Smooth muscle cell (in vitro differentiated cells): ENCODE measurements around the gene TMEM253. TPM values are rescaled to one million over a fixed set of nuclear protein-coding genes. Genes with fewer than 3 reads are reported as not detected.
A peak's percentile ranks its signal among the peaks of the same experiment; 100 is the strongest.

Experiments used
- DNase-seq: peaks from one replicate; lab custom pipeline; 2025; ENCODE audit not compliant: unreplicated experiment; lab: John Stamatoyannopoulos, UW
- H2AFZ ChIP-seq: fragments of 200-600 bp; sonication (generic); 2 replicates; pipeline ENCODE4 v1.6.0; 2016; ENCODE audit warnings: antibody characterized with exemption, low read depth, mild to moderate bottlenecking
- H3F3A ChIP-seq: fragments of 200-600 bp; sonication (generic); 2 replicates; pipeline ENCODE4 v1.6.0; 2017; ENCODE audit warnings: antibody characterized with exemption, low read depth
- H3K27ac ChIP-seq: fragments of 200-600 bp; sonication (generic); 2 replicates; pipeline ENCODE4 v1.5.1; 2016; ENCODE audit warnings: low read depth, mild to moderate bottlenecking
- H3K27me3 ChIP-seq: fragments of 200-600 bp; sonication (generic); 2 replicates; pipeline ENCODE4 v1.6.1; 2016; ENCODE audit warnings: low read depth, mild to moderate bottlenecking
- H3K36me3 ChIP-seq: fragments of 200-600 bp; sonication (generic); 2 replicates; pipeline ENCODE4 v1.5.1; 2016; ENCODE audit warnings: low read depth
- H3K4me1 ChIP-seq: fragments of 200-600 bp; sonication (generic); 2 replicates; pipeline ENCODE4 v1.5.1; 2016; ENCODE audit warnings: low read depth
- H3K4me2 ChIP-seq: fragments of 200-600 bp; sonication (generic); 2 replicates; pipeline ENCODE4 v1.6.0; 2016; ENCODE audit warnings: mild to moderate bottlenecking
- H3K4me3 ChIP-seq: fragments of 200-600 bp; sonication (generic); 2 replicates; pipeline ENCODE4 v1.5.1; 2016; ENCODE audit warnings: mild to moderate bottlenecking
- H3K79me2 ChIP-seq: fragments of 200-600 bp; sonication (generic); 2 replicates; pipeline ENCODE4 v1.6.0; 2016; ENCODE audit warnings: low read depth, mild to moderate bottlenecking
- H3K9ac ChIP-seq: fragments of 200-600 bp; sonication (generic); 2 replicates; pipeline ENCODE4 v1.6.0; 2016; ENCODE audit warnings: low read depth
- H3K9me3 ChIP-seq: fragments of 200-600 bp; sonication (generic); replicated peaks from 2 replicates; pipeline ENCODE4 v1.5.1; 2016; ENCODE audit warnings: low read depth
- H4K20me1 ChIP-seq: fragments of 200-600 bp; sonication (generic); 2 replicates; pipeline ENCODE4 v1.6.0; 2016; ENCODE audit warnings: low read depth
- WGBS: methylation state at CpG from one replicate; pipeline ENCODE4 v1.1.7; 2016; ENCODE audit warnings: low lambda C conversion rate; 5-methylcytosine and 5-hydroxymethylcytosine counted together
- polyA plus RNA-seq: library from polyadenylated mRNA; unstranded; fragments of >200 nt; fragmentation: Nextera tagmentation; extraction: Ambion mirVana; gene quantifications from 2 replicates; pipeline ENCODE4 v1.2.1, GENCODE V29; 2016
- total RNA-seq: library from RNA; depleted of rRNA; stranded (reverse); fragments of >200 nt; gene quantifications from 2 replicates; pipeline ENCODE4 v1.2.3, GENCODE V29; 2014
- TF ChIP-seq, protein P1 (sequence below): fragments of 200-600 bp; sonication (generic); IDR thresholded peaks from 2 replicates; pipeline ENCODE4 v1.5.1; 2017; ENCODE audit warnings: borderline replicate concordance, mild to moderate bottlenecking, antibody characterized with exemption; ENCODE audit not compliant: insufficient read depth, poor library complexity, severe bottlenecking

The TMEM253 gene
- total and polyA plus RNA-seq, 2 experiments from 2014 or later, result 0.41 to 1.0 TPM

DNA sequence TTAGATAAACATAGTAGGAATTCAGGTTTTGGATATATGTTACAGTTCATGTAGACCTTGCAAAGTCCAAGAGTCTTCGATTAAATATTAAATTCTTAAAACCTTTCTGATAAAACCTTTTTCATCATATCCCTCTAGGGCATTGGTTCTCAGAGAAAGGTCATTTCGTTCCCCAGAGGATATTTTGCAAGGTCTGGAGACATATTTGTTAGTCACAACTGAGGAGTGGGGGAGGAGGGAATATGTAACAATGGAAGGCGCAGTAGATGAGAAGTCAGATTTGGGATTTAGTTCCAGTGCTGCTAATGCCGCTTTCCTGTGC lies 5.3 kb downstream of the TMEM253 start:
- Histone ChIP-seq H3K4me1 (peaks cover 28% of the 10 kb centered on the region), H2AFZ (peak overlapping the region; percentile 84), H3K27ac (no peak overlapping the region), H3K9ac (no peak overlapping the region), H3K4me3 (no peak overlapping the region), H3K9me3 (no peaks in the 10 kb centered on the region), H3K4me2 (peak overlapping the region; percentile 77), H4K20me1 (no peaks in the 10 kb centered on the region), H3K27me3 (no peaks in the 10 kb centered on the region), H3K79me2 (no peaks in the 10 kb centered on the region), H3F3A (peaks cover 9% of the 10 kb centered on the region), H3K36me3 (no peaks in the 10 kb centered on the region)
- TF ChIP-seq, protein P1, sequence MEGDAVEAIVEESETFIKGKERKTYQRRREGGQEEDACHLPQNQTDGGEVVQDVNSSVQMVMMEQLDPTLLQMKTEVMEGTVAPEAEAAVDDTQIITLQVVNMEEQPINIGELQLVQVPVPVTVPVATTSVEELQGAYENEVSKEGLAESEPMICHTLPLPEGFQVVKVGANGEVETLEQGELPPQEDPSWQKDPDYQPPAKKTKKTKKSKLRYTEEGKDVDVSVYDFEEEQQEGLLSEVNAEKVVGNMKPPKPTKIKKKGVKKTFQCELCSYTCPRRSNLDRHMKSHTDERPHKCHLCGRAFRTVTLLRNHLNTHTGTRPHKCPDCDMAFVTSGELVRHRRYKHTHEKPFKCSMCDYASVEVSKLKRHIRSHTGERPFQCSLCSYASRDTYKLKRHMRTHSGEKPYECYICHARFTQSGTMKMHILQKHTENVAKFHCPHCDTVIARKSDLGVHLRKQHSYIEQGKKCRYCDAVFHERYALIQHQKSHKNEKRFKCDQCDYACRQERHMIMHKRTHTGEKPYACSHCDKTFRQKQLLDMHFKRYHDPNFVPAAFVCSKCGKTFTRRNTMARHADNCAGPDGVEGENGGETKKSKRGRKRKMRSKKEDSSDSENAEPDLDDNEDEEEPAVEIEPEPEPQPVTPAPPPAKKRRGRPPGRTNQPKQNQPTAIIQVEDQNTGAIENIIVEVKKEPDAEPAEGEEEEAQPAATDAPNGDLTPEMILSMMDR, result no peak
- WGBS, result 63% methylated on average over 4 of the region's 4 CpGs
- DNase-seq, result no peak

DNA sequence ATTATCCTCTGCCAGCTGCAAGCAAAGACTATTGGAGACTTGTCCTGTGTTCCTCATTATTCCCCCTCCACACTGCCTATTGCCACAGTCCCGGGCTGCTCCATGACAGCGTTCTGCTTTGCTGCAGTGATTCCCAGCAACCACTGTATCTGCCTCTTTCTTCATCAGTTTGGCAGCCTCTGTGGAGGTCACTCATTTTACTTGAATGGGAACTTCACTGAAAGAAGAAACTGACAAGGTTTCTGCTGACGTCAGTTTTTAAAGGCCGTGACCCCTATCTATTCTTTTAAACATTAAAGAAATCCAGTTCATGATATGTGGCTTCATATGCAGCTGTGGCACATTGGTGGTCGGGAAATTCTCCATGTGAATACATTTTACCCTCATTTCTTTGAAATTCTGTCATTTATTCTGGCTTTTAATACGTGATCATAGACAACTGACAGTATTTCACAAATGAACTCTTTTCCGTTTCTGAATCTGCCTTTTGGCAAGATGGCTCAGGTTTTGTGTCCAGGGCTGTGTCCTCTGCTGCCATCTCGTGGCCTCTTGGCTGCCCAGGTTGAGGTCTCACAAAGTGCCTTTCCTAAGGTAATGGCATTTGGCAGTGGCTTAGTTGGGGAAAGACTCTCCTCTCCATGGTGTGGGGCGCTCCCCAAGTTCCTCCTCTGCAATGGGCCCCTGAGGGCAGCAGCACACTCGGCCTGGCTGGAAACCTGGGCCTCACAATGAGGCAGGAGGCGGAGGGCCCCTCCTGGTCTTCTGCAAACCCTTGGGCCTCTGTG lies 5.8 kb downstream of the TMEM253 start:
- TF ChIP-seq, protein P1, result peak; percentile 83
- Histone ChIP-seq H3K9me3 (no peaks in the 10 kb centered on the region), H4K20me1 (no peaks in the 10 kb centered on the region), H3K4me2 (peak overlapping the region; percentile 77), H3K79me2 (no peaks in the 10 kb centered on the region), H3F3A (peaks cover 9% of the 10 kb centered on the region), H3K4me1 (peaks cover 28% of the 10 kb centered on the region), H3K36me3 (no peaks in the 10 kb centered on the region), H3K9ac (no peak overlapping the region), H3K27ac (peak overlapping the region; percentile 37), H3K27me3 (no peaks in the 10 kb centered on the region), H3K4me3 (peak overlapping the region; percentile 19), H2AFZ (peak overlapping the region; percentile 84)
- WGBS, result 28% methylated on average over 11 of the region's 11 CpGs
- DNase-seq, result no peak

DNA sequence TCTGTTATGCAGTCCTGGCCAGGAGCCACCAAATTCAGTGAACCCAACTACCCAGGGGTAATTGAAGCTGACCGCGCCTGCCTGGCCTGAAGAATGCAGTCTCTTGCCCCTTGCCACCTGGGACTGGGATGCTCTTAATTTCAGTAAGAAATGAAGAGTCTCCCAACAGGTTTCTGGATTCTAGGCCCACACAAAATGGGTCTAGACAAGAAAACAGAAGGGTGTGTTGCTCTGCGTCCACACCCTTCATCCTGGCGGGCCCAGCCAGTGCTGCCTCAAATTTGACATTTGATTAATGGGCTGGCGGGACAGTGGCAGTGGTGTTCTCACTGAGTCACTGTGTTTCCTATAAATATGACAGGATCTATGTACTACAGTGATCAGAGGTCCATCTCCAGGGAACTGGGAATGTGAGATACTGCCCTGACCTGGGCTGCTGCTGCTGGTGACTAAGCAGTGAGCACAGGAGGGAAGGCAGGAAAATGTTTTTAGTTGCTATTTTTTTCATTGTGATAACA lies 6.5 kb downstream of the TMEM253 start:
- Histone ChIP-seq H3K4me2 (no peak overlapping the region), H3K27ac (no peak overlapping the region), H3K4me3 (no peak overlapping the region), H3F3A (peaks cover 9% of the 10 kb centered on the region), H2AFZ (peak overlapping the region; percentile 84), H3K9me3 (no peaks in the 10 kb centered on the region), H3K4me1 (peaks cover 26% of the 10 kb centered on the region), H3K9ac (no peak overlapping the region), H3K27me3 (no peaks in the 10 kb centered on the region), H3K79me2 (no peaks in the 10 kb centered on the region), H3K36me3 (no peaks in the 10 kb centered on the region), H4K20me1 (no peaks in the 10 kb centered on the region)
- no peak for DNase-seq
- TF ChIP-seq, protein P1, result no peak
- whole genome bisulfite sequencing, result 67% methylated on average over 5 of the region's 5 CpGs

DNA sequence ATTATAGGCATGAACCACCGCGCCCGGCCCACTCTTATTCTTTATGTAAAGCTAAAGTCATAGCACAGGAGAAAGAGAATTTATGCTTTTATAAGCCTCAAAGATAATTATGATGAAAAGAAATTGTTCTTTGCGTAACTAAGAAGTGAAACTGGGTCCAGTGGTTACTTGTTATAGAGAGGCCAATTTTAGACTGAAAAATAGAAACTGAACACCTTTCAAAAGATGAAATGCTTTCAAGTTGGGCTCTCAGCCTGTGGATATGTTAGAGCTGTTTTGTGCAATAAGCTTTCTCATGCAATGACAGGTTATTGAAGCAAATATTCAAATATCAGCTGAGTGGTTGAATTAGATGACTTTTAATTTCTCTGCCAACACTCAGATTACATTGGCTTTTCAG lies 7.9 kb downstream of the TMEM253 start:
- Histone ChIP-seq H3K27ac (no peak overlapping the region), H3K36me3 (no peaks in the 10 kb centered on the region), H3K27me3 (no peaks in the 10 kb centered on the region), H3K4me2 (no peak overlapping the region), H3F3A (peaks cover 9% of the 10 kb centered on the region), H3K9me3 (no peaks in the 10 kb centered on the region), H2AFZ (no peak overlapping the region), H3K9ac (no peak overlapping the region), H4K20me1 (no peaks in the 10 kb centered on the region), H3K4me3 (no peak overlapping the region), H3K79me2 (no peaks in the 10 kb centered on the region), H3K4me1 (peaks cover 16% of the 10 kb centered on the region)
- TF ChIP-seq, protein P1, result no peak
- DNase-seq, result no peak
- 100% methylated on average over 4 of the region's 4 CpGs for WGBS
